HepG2 (cell line): ENCODE measurements around the gene RRP36. TPM values are rescaled to one million over a fixed set of nuclear protein-coding genes. Genes with fewer than 3 reads are reported as not detected.
A peak's percentile ranks its signal among the peaks of the same experiment; 100 is the strongest.

Experiments used
- ASH2L ChIP-seq: fragments of 300-600, 200-600 bp; sonication (generic); IDR thresholded peaks from 2 replicates; pipeline ENCODE4 v1.7.0; 2017; ENCODE audit warnings: low read depth, mild to moderate bottlenecking, moderate library complexity, mixed read lengths, low read length; ENCODE audit not compliant: insufficient read length
- ATF1 ChIP-seq: IDR thresholded peaks from 2 replicates; pipeline ENCODE4 v1.6.1; 2016; ENCODE audit warnings: mild to moderate bottlenecking, control low read depth
- KMT2A ChIP-seq: sonication (generic); formaldehyde crosslinking; IDR thresholded peaks from 2 replicates; pipeline ENCODE4 v1.4.0; 2020; ENCODE audit warnings: missing genetic modification reagents
- MAZ ChIP-seq, 2 experiments: sonication (generic) in 1 of 2; formaldehyde crosslinking in 1 of 2; IDR thresholded peaks; 2 replicates each; pipeline versions ENCODE4 v1.5.0 to v1.6.1; 2012 to 2020; ENCODE audit warnings: low read depth in 2 of 2, mild to moderate bottlenecking in 2 of 2, borderline replicate concordance in 1 of 2, improper control_type of control experiment in 1 of 2, low read length in 1 of 2, missing genetic modification reagents in 1 of 2, moderate library complexity in 1 of 2
- POLR2A ChIP-seq, 2 experiments: IDR thresholded peaks; 2 replicates each; pipeline ENCODE4 v1.6.1; 2011; ENCODE audit warnings: low read depth in 2 of 2, low read length in 2 of 2, mild to moderate bottlenecking in 1 of 2, moderate library complexity in 1 of 2; ENCODE audit not compliant: insufficient read depth in 1 of 2
- POLR2AphosphoS5 ChIP-seq: IDR thresholded peaks from 2 replicates; pipeline ENCODE4 v1.6.1; 2012; ENCODE audit warnings: low read depth, low read length
- SIN3B ChIP-seq: fragments of 150-350 bp; IDR thresholded peaks from 2 replicates; pipeline ENCODE4 v1.6.1; 2014; ENCODE audit warnings: low read length
- SMAD1 ChIP-seq: sonication (generic); formaldehyde crosslinking; IDR thresholded peaks from 2 replicates; pipeline ENCODE4 v1.4.0; 2020; ENCODE audit warnings: missing genetic modification reagents, low read depth, mild to moderate bottlenecking, borderline replicate concordance
- SNAI1 ChIP-seq: sonication (generic); formaldehyde crosslinking; IDR thresholded peaks from 2 replicates; pipeline ENCODE4 v1.5.0; 2020; ENCODE audit warnings: mild to moderate bottlenecking, missing genetic modification reagents, borderline replicate concordance
- TBX2 ChIP-seq: sonication (generic); formaldehyde crosslinking; IDR thresholded peaks from 2 replicates; pipeline ENCODE4 v1.5.0; 2020; ENCODE audit warnings: missing genetic modification reagents, mild to moderate bottlenecking, borderline replicate concordance
- YY1 ChIP-seq: IDR thresholded peaks from 2 replicates; pipeline ENCODE4 v1.6.1; 2011; ENCODE audit warnings: low read length, low read depth, moderate library complexity, mild to moderate bottlenecking; ENCODE audit not compliant: insufficient read depth, insufficient replicate concordance
- ZC3H13 ChIP-seq: sonication (generic); formaldehyde crosslinking; IDR thresholded peaks from 2 replicates; pipeline ENCODE4 v1.8.1; 2023; ENCODE audit warnings: mild to moderate bottlenecking, missing genetic modification reagents, moderate library complexity
- ZNF225 ChIP-seq: sonication (generic); formaldehyde crosslinking; IDR thresholded peaks from 2 replicates; pipeline ENCODE4 v1.4.0; 2020; ENCODE audit warnings: mild to moderate bottlenecking, missing genetic modification reagents
- ZNF263 ChIP-seq: sonication (generic); formaldehyde crosslinking; IDR thresholded peaks from 2 replicates; pipeline ENCODE4 v1.4.0; 2020; ENCODE audit warnings: missing genetic modification reagents
- ZNF567 ChIP-seq: sonication (generic); formaldehyde crosslinking; IDR thresholded peaks from 2 replicates; pipeline ENCODE4 v1.8.1; 2023; ENCODE audit warnings: mild to moderate bottlenecking, missing genetic modification reagents, borderline replicate concordance
- ZNF598 ChIP-seq: sonication (generic); formaldehyde crosslinking; IDR thresholded peaks from 2 replicates; pipeline ENCODE4 v1.5.1; 2020; ENCODE audit warnings: mild to moderate bottlenecking, missing genetic modification reagents, borderline replicate concordance
- ZNF782 ChIP-seq: sonication (generic); formaldehyde crosslinking; IDR thresholded peaks from 2 replicates; pipeline ENCODE4 v1.4.0; 2020; ENCODE audit warnings: missing genetic modification reagents, mild to moderate bottlenecking, borderline replicate concordance
- ZNF891 ChIP-seq: sonication (generic); formaldehyde crosslinking; IDR thresholded peaks from 2 replicates; pipeline ENCODE4 v1.5.0; 2020; ENCODE audit warnings: mild to moderate bottlenecking, missing genetic modification reagents
- polyA plus RNA-seq, 8 experiments: library from polyadenylated mRNA; depleted of rRNA in 3 of 8; stranded (reverse) in 7 of 8; unstranded in 1 of 8; fragments of >200 nt; fragmentation: Illumina TruSeq in 4 of 8; extraction: Trizol in 4 of 8; gene quantifications; 2 replicates each; pipeline versions ENCODE4 v1.2.1 to v1.2.3, GENCODE V29; 2011 to 2016; ENCODE audit warnings: low read depth in 4 of 8, missing spikeins in 1 of 8, mixed read lengths in 1 of 8; ENCODE audit not compliant: insufficient read depth in 1 of 8
- total RNA-seq, 5 experiments: library from RNA; depleted of rRNA; stranded (reverse); fragments of >200 nt; fragmentation: Illumina TruSeq; extraction: Trizol; gene quantifications; 2 replicates each; pipeline ENCODE4 v1.2.3, GENCODE V29; 2016; ENCODE audit warnings: low read depth in 1 of 5
- TF ChIP-seq, protein P1 (sequence below): sonication (generic); formaldehyde crosslinking; IDR thresholded peaks from 2 replicates; pipeline ENCODE4 v1.4.0; 2020; ENCODE audit warnings: missing genetic modification reagents
- TF ChIP-seq, protein P2 (sequence below): sonication (generic); formaldehyde crosslinking; IDR thresholded peaks from 2 replicates; pipeline ENCODE4 v1.4.0; 2020; ENCODE audit warnings: missing genetic modification reagents, borderline replicate concordance

The RRP36 gene
- total and polyA plus RNA-seq, 2 of the 13 experiments (the other 11 are each of a cell fraction or from before 2014, with no cell fraction given), result 29.5 to 144 TPM

DNA sequence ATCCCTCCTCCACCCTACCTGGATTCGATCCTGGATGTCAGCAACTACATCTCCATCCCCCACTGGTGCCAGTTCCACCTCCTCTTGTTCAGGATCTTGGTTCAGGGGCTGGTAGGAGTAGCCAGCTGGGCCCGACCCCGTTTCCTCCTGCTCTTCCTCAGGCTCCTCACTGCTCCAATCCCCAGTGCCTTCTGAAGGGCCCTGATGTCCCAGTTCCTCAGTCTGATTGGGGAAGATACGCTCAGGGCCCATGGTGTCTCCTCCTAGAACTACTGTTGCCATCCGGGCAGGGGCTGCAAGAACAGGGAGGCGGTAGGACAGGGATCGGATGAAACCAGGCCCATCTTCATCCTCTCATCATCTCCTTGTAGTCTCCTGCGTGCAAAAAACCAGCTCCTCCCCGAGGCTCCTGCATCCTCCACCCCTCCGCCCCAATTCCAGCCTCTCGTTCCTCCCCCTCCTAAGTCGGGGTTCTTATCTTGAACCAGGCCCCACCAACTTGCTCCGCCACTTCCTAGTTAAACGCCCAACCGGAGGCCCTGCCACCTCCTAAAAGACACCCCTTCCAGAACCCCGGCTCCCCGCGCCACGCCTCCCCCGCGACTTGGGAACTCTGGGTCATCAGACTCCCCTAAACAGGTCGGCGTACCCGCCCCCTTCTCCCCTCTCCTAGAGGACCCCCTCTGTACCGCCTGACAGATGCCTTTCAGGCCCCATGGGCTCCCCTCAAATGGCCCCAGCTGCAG is 8.2 kb upstream of the RRP36 start (continued):
- TF ChIP-seq MAZ (IDR thresholded peaks at IDR 0.05; ENCODE audit: borderline replicate concordance, low read depth, low read length) (no peak), MAZ (CRISPR knock-in tag; IDR thresholded peaks at IDR 0.05; ENCODE audit: low read depth) (peak; percentile 9; the same call in 1 of the 2 replicates), ZNF225 (CRISPR knock-in tag) (0 out of 2 replicates have a peak, but pooled peaks have one; percentile 39), KMT2A (CRISPR knock-in tag) (no peak), ZNF567 (peak; percentile 80; the same call in 1 of the 2 replicates), SMAD1 (CRISPR knock-in tag) (0 out of 2 replicates have a peak, but pooled peaks have one; percentile 3), POLR2AphosphoS5 (peak; percentile 7; the same call in 1 of the 2 replicates), ZNF891 (CRISPR knock-in tag) (0 out of 2 replicates have a peak, but pooled peaks have one; percentile 34), TBX2 (CRISPR knock-in tag) (0 out of 2 replicates have a peak, but pooled peaks have one; percentile 9), ZNF598 (CRISPR knock-in tag) (0 out of 2 replicates have a peak, but pooled peaks have one; percentile 19), SNAI1 (CRISPR knock-in tag) (0 out of 2 replicates have a peak, but pooled peaks have one; percentile 45), ATF1 (CRISPR knock-in tag) (no peak), ZNF782 (CRISPR knock-in tag) (0 out of 2 replicates have a peak, but pooled peaks have one; percentile 20), POLR2A (IDR thresholded peaks at IDR 0.05; ENCODE audit: insufficient read depth in 1 of 2, low read depth in 2 of 2, low read length in 2 of 2) (0 out of 4 replicates have a peak, but pooled peaks of 1 of the 2 experiments have one; percentile 18), ZC3H13 (CRISPR knock-in tag) (peak; percentile 46; the same call in 1 of the 2 replicates), ASH2L (peak; percentile 68), ZNF263 (CRISPR knock-in tag) (peak; percentile 6; the same call in 1 of the 2 replicates), YY1 (peak; percentile 0), SIN3B (0 out of 2 replicates have a peak, but pooled peaks have one; percentile 1)
- TF ChIP-seq, protein P1, sequence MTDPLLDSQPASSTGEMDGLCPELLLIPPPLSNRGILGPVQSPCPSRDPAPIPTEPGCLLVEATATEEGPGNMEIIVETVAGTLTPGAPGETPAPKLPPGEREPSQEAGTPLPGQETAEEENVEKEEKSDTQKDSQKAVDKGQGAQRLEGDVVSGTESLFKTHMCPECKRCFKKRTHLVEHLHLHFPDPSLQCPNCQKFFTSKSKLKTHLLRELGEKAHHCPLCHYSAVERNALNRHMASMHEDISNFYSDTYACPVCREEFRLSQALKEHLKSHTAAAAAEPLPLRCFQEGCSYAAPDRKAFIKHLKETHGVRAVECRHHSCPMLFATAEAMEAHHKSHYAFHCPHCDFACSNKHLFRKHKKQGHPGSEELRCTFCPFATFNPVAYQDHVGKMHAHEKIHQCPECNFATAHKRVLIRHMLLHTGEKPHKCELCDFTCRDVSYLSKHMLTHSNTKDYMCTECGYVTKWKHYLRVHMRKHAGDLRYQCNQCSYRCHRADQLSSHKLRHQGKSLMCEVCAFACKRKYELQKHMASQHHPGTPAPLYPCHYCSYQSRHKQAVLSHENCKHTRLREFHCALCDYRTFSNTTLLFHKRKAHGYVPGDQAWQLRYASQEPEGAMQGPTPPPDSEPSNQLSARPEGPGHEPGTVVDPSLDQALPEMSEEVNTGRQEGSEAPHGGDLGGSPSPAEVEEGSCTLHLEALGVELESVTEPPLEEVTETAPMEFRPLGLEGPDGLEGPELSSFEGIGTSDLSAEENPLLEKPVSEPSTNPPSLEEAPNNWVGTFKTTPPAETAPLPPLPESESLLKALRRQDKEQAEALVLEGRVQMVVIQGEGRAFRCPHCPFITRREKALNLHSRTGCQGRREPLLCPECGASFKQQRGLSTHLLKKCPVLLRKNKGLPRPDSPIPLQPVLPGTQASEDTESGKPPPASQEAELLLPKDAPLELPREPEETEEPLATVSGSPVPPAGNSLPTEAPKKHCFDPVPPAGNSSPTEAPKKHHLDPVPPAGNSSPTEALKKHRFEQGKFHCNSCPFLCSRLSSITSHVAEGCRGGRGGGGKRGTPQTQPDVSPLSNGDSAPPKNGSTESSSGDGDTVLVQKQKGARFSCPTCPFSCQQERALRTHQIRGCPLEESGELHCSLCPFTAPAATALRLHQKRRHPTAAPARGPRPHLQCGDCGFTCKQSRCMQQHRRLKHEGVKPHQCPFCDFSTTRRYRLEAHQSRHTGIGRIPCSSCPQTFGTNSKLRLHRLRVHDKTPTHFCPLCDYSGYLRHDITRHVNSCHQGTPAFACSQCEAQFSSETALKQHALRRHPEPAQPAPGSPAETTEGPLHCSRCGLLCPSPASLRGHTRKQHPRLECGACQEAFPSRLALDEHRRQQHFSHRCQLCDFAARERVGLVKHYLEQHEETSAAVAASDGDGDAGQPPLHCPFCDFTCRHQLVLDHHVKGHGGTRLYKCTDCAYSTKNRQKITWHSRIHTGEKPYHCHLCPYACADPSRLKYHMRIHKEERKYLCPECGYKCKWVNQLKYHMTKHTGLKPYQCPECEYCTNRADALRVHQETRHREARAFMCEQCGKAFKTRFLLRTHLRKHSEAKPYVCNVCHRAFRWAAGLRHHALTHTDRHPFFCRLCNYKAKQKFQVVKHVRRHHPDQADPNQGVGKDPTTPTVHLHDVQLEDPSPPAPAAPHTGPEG (CRISPR knock-in tag), result 0 out of 2 replicates have a peak, but pooled peaks have one; percentile 7
- TF ChIP-seq, protein P2, sequence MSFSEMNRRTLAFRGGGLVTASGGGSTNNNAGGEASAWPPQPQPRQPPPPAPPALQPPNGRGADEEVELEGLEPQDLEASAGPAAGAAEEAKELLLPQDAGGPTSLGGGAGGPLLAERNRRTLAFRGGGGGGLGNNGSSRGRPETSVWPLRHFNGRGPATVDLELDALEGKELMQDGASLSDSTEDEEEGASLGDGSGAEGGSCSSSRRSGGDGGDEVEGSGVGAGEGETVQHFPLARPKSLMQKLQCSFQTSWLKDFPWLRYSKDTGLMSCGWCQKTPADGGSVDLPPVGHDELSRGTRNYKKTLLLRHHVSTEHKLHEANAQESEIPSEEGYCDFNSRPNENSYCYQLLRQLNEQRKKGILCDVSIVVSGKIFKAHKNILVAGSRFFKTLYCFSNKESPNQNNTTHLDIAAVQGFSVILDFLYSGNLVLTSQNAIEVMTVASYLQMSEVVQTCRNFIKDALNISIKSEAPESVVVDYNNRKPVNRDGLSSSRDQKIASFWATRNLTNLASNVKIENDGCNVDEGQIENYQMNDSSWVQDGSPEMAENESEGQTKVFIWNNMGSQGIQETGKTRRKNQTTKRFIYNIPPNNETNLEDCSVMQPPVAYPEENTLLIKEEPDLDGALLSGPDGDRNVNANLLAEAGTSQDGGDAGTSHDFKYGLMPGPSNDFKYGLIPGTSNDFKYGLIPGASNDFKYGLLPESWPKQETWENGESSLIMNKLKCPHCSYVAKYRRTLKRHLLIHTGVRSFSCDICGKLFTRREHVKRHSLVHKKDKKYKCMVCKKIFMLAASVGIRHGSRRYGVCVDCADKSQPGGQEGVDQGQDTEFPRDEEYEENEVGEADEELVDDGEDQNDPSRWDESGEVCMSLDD, result 0 out of 2 replicates have a peak, but pooled peaks have one; percentile 34
